Measurements from ENCODE around the gene STARD9.

Gene STARD9

GRCh38 chr15:42577514-42578031 lies 2.2 kb downstream of the STARD9 start:
- DNase-seq (ENCODE audit: low read depth): no peak
- TF ChIP-seq CTCF (IDR thresholded peaks at IDR 0.05; ENCODE audit: control insufficient read depth, extremely low read depth, insufficient read depth): no peak
- no peak overlapping the region for H3K4me3 ChIP-seq (ENCODE audit: low read depth, low read length)

DNA sequence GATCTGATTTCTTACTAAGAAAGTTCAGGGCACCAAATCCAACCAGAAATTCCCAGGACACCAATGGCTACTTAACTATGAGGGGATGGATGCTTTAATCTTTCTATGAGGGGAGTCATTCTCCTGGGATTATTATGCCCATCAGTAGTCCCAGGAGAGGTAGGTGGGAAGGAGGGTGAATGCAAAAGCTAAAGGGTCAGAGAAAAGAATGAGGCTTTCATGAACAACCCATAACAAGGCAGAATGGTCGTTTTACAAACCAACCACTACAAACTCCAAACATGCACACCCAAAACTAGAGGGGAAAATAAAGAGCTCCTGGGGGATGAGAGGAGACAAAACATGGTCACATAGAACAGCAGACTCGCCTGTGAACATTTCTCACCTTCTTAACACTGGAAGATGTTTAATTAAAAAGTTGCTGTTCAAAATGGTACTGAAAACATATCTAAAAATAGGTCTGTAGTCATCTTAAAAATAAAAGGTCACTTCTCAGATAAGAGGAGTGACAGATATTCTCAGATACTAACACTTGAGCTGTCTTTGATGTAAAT lies 3.7 kb downstream of the STARD9 start:
- H3K4me3 ChIP-seq (ENCODE audit: low read depth, low read length): no peak overlapping the region
- TF ChIP-seq CTCF (IDR thresholded peaks at IDR 0.05; ENCODE audit: control insufficient read depth, extremely low read depth, insufficient read depth): no peak

DNA sequence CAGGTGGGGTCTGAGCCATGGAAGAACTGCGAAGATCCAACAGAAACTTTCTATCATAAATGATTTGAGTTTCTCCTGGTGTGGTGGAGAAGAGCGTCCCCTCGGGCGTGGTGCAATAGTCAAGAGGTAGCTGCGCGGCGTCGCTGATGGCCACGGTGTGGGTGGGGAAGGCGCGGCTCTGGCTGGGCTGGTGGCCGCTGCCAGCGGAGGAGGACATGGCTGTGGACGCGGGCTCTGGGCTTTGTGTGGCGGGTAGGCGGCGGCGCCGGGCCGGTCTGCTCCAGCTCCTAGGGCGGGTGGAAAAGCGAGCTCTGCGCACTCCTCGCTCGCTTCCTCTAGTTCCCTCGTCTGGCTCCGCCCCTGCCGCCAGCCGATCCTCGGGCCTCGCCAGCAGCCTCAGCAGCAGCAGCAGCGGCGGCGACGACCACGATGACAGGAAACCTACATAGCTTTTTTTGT lies 5.9 kb downstream of the STARD9 start:
- peak overlapping the region; percentile 39 for H3K4me3 ChIP-seq (ENCODE audit: low read depth, low read length)
- DNase-seq (ENCODE audit: low read depth): peak; percentile 34
- no peak for TF ChIP-seq CTCF (IDR thresholded peaks at IDR 0.05; ENCODE audit: control insufficient read depth, extremely low read depth, insufficient read depth)

More for the DNA sequence above, 3.7 kb downstream of the STARD9 start:
- DNase-seq (ENCODE audit: low read depth): no peak

- TF ChIP-seq CTCF (IDR thresholded peaks at IDR 0.05; ENCODE audit: control insufficient read depth, extremely low read depth, insufficient read depth): no peak
- H3K4me3 ChIP-seq (ENCODE audit: low read depth, low read length): no peak overlapping the region
- DNase-seq (ENCODE audit: low read depth): no peak
These were observed 7.4 kb downstream of the STARD9 start for GRCh38 chr15:42582569-42583375.

GRCh38 chr15:42584031-42584765 lies 8.8 kb downstream of the STARD9 start:
- no peak for DNase-seq (ENCODE audit: low read depth)
- H3K4me3 ChIP-seq (ENCODE audit: low read depth, low read length): no peak overlapping the region
- TF ChIP-seq CTCF (IDR thresholded peaks at IDR 0.05; ENCODE audit: control insufficient read depth, extremely low read depth, insufficient read depth): no peak

GRCh38 chr15:42590619-42591237 lies 15.3 kb downstream of the STARD9 start:
- no peak overlapping the region for H3K4me3 ChIP-seq (ENCODE audit: low read depth, low read length)
- DNase-seq (ENCODE audit: low read depth): no peak

More at GRCh38 chr15:42590619-42591237, 15.3 kb downstream of the STARD9 start:
- no peak for TF ChIP-seq CTCF (IDR thresholded peaks at IDR 0.05; ENCODE audit: control insufficient read depth, extremely low read depth, insufficient read depth)
